GM12873 (cell line): Measurements from ENCODE around the gene AP2A1.

Experiments used
- TF ChIP-seq, protein P1 (sequence below): IDR thresholded peaks from 2 replicates; pipeline ENCODE4 v1.5.1; 2012; ENCODE audit warnings: low read depth, mild to moderate bottlenecking, moderate library complexity, low read length, control low read depth; ENCODE audit not compliant: insufficient read depth; ENCODE audit errors: missing control alignments

Gene AP2A1

DNA sequence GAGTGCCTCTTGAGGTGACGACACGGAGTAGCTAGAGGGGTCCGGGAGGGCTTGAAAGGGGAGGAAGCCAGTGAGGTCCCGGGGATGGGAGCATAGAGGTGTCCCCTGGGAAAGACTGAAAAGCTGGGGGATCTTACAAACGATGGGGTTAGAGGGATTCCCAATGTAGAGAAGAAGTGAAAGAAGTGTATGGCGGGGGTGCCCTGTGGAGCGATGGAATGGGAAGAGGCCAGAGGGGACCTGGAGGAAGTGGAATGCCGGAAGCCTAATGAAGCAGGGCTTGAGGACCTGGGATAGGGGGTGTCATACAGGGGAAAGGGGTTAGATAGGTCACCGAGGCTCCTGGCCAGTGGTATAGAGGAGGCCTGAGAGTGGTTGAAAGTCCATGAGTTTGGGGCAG, 580 bp downstream of the AP2A1 start:
- TF ChIP-seq, protein P1, sequence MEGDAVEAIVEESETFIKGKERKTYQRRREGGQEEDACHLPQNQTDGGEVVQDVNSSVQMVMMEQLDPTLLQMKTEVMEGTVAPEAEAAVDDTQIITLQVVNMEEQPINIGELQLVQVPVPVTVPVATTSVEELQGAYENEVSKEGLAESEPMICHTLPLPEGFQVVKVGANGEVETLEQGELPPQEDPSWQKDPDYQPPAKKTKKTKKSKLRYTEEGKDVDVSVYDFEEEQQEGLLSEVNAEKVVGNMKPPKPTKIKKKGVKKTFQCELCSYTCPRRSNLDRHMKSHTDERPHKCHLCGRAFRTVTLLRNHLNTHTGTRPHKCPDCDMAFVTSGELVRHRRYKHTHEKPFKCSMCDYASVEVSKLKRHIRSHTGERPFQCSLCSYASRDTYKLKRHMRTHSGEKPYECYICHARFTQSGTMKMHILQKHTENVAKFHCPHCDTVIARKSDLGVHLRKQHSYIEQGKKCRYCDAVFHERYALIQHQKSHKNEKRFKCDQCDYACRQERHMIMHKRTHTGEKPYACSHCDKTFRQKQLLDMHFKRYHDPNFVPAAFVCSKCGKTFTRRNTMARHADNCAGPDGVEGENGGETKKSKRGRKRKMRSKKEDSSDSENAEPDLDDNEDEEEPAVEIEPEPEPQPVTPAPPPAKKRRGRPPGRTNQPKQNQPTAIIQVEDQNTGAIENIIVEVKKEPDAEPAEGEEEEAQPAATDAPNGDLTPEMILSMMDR, result no peak

DNA sequence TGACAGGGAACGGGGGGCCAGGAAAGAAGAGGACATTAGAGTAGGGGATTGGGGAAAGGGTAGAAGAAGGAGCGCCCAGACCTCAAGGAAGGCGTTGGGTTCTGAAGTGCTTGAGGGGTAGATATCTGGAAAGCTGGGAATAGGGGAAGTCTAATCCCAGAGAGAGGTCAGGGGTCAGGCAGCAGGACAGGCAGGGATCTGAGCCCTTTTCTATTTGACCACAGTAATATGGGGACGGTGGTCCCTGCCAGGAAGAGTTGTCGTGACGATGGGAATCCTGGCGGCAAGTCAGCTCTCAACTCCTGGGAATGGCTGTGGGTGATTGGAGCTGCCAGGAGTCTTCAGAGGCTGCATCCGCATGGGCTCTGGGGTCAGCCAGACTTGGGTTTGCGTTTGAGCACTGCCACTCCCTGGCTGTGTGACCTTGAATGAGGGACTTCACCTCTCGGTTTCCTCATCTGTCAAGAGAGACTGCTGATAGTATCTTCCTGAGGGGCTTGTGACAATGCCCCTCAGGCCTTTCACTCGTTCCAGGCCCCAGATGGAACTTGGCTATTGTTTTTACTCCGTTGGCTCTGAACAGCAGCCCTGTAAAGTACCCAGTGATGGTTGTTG, 1.3 kb downstream of the AP2A1 start:
- TF ChIP-seq, protein P1, result no peak

DNA sequence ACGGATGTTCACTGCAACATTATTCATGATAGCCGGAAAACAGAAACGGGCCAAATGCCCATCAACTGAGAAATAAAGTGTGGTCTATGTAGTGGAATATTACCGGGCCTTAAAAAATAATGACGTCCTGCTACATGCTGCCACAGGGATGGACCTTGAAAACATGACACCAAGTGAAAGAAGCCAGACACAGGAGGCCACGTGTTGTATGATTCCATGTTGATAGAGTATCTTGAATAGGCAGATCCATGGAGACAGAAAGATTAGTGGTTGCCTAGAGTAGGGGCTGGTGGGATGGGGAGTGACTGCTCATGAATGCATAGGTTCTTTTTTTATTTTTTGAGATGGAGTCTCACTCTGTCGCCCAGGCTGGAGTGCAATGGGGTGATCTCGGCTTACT, 3.7 kb downstream of the AP2A1 start:
- TF ChIP-seq, protein P1, result no peak

DNA sequence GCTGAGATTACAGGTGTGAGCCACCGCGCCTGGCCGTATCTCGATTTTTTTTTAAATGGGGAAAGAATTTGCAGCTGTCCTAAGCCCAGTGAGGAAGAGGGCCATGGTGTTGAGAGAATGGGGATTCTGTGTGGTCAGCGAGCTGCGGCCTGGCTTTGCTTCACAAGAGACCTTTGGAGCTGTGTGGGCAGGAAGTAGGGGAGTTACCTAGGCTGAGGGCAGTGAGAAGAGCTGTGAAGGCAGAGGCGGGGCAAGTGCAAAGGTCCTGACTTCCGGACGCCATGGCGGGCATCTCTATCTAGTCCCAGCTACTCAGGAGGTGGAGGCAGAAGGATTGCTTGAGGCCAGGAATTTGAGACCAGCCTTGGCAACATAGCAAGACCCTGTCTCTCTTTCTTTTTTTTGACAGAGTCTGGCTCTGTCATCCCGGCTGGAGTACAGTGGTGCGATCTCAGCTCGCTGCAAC, 4.9 kb downstream of the AP2A1 start:
- TF ChIP-seq, protein P1, result no peak

DNA sequence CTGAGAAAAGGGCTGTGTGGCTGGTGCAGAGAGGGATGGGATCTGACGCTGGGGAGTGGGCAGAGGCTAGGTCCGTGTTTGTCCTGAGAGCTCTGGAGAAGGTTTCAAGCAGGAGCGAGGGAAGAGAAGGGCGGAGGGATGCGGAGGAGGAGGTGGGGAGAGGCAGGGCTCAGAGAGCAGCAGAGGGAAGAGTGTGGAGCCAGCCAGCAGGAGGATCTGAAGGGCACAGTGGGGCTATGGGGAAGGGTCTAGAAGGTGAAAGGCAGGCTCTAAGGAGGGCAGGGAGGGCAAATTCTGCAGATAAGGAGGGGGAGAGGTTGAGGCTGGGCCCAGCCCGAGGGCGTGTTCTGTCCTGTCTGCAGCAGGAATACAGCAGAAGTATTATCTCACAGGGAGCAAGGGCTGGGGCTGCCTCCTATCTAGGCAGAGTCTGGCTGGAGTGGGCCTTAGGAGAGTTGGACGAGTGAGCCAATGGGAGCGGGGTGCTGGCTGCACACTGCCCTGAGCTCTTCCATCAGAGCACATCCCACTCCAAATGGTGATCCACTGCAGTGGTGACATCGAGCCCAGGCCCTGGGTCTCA, 6.1 kb downstream of the AP2A1 start:
- TF ChIP-seq, protein P1, result no peak

DNA sequence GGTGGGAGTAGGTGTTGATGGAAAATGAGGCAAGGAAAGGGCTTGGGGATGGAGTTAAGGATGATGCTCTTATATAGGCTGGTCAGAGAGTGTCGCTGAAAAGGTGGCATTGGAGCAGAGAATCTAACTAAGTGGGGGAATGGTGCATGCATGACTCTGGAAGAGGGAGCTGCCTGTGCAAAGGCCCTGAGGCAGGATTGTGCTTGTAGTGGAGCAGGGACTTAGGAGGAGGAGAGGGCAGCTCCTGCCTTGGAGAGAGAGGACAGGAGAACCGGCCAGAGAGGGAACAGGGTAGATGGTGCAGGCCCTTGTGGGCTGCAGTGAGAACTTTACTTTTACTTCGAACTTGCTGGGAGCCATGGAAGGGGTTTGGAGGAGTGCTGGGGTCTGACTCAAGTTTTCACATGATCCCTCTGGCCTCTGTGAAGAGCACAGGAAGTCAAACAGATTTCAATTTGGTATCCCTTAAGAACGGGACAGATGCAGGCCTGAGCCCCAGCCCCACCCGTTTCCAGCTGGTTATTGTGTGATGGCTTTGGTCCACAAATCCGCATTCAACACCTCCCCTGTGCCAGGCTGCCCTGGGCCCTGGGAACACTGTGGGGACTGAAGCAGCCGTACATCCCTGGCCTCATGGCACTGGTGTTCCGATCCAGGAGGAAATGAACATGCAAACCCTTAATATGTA, 7.0 kb downstream of the AP2A1 start:
- TF ChIP-seq, protein P1, result no peak

DNA sequence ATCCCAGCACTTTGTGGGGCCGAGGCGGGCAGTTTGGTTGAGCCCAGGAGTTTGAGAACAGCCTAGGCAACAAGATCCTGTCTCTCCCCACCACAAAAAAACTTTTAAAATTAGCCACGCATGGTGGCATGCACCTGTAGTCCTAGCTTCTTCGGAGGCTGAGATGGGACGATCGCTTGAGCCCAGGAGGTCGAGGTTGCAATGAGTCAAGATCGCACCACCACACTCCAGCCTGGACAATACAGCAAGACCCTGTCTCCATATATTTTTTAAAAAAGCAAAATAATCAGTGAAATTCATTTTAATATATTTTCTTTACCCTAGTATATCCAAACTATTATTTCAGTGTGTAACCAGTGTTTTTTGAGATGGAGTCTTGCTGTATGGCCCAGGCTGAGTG, 8.2 kb downstream of the AP2A1 start:
- TF ChIP-seq, protein P1, result no peak
